GM03348 (cell line): ENCODE measurements around the gene GCLC.
"Not testable (repeated sequence)": the region's sequence is repeated elsewhere in the genome, so short reads cannot be mapped to it uniquely, and the experiment has no call there.

Source experiments
- DNase-seq: peaks from one replicate; pipeline ENCODE4 v3.0.0; 2012; ENCODE audit warnings: low spot score

GCLC gene

GRCh38 chr6:53556986-53557715 lies 12.2 kb upstream of the GCLC start:
- DNase-seq, result no peak

- not testable (repeated sequence) for DNase-seq
Observed at GRCh38 chr6:53553600-53553999, 8.7 kb upstream of the GCLC start.

DNA sequence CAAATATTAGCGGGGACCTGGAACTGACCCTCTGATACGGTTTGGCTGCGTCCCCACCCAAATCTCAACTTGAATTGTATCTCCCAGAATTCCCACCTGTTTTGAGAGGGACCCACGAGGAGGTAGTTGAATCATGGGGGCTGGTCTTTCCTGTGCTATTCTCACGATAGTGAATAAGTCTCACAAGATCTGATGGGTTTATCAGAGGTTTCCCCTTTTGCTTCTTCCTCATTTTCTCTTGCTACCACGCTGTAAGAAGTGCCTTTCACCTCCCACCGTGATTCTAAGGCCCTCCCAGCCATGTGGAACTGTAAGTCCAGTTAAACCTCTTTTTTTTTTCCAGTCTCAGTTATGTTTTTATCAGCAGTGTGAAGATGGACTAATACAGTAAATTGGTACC lies 6.8 kb upstream of the GCLC start:
- not testable (repeated sequence) for DNase-seq

DNA sequence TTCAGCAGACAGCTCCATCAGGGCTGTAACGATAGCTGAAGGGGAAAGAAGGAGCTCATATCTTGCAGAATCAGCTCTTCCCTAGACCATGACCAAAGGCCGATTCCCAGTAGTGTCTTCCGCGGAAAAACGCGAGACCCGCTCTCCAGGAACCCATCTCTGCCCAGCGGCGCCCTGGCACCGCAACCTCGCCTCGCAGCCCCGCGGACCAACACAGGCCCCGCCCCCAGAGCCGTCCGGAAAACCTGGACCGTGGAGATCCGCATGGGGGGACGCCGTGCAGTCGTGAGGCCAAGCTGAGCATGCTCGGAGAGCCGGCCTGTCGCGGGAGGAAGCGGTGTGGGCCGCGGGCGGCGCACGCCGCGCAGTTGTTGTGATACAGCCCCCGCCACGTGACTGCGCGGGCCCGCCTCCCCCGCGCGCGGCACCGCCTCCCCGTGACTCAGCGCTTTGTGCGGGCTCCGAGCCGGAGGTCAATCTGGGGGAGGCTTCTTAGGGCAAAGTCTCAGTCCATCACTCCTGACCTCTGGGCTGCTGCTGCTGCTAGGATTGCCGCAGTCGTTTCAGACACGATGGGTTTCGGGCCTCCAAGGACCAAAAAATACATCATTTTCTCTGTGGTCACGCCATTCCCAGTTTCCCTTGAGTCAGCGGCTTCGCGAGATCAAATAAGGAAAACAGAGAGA lies 3.1 kb upstream of the GCLC start:
- peak; percentile 98 for DNase-seq

DNA sequence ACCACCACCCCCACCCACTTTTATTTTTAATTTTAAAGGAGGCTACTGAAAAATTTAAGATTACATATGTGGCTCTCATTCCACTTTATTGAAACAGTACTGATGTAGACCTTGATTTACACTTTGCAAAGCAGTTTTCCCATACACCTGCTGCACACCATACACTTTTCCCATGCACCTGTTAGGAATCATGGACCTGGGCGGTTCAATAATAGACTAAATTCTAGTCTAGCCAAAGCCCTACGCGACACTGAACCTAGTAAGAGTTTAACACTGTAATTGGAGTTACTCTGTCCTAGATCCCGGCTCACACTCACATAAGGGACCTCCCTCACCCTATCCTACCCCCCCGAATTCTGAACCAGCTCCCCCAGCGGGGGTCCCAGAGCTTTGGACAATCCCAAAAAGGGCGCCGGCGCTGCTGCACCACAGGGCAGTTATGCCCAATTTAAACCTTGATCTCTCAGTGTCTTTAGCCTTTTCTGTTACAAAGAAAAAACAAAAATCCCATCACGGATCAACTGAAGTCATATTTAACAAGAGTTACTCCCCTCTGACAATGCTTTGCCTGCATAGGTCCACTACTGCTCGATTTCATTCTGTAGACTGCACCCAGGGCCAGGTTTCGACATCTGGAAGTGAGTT lies 2.4 kb upstream of the GCLC start:
- DNase-seq, result no peak

DNA sequence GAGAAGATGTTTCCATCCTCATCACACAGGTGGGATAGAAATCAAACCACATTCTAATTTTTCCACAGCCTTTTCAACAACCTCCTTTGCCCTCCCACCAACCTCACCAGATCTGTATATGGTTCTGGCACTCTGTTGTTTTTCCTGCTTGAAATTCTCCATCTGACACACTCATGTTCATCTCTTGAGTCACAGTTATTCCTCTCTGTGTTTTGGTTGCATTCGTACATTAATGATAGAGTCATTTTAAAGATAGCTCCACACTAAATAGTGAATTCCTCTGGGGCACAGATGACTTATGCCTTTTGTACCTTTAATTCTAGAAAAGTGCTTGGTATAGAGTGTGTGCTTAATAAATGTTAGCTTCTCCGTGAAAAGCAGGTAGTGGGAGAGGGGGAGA lies 1.4 kb upstream of the GCLC start:
- peak; percentile 16 for DNase-seq

DNA sequence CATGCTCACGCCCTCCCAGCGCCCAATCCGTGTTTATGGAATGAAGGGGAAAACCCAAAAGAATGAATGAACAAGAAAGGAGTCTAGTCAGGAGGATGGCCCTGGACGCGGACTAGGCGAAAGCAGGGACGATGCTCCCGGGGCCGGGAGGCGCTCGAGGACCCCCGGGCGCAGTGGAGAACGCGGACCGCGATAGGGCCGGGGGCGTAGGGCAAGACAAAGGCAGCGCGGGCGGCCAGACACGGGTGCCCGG lies 758 bp downstream of the GCLC start:
- no peak for DNase-seq

GRCh38 chr6:53543359-53544216 lies 1.3 kb downstream of the GCLC start:
- peak; percentile 11 for DNase-seq

DNA sequence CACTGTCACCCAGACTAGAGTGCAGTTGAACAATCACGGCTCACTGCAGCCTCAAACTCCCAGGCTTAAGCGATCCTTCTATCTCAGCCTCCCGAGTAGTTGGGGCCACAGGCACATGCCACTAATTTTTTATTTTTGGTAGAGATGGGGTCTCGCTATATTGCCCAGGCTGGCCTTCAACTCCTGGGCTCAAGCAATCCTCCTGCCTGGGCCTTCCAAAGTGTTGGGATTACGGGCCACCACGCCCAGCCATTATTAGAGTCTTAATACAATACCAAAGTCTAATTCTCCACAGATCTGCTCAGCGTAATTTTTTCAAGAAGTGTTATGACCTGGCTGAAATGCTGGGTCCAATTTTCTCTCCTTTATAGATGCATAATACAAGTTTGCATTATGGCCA lies 3.0 kb downstream of the GCLC start:
- no peak for DNase-seq

- no peak for DNase-seq
Observed at GRCh38 chr6:53540129-53540692, 4.7 kb downstream of the GCLC start.

GRCh38 chr6:53539561-53539960 lies 5.3 kb downstream of the GCLC start:
- DNase-seq, result no peak

DNA sequence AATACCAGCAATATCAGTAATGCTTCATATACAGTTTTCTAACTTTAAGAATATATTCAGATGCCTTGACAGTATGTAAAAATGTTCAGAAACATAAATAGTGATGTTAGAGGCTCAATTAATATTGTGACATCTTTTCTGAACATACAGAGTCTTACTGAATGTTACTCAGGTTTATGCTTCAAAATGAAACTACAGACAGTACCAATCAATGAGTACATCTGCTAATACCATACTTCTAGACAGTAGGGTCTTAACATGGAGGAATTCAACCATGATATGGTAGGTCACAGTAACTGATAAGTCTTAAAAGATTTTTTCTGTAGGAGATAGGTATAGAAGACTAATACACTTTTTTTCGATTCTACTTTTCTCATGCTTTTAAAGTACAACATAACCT lies 8.3 kb downstream of the GCLC start:
- no peak for DNase-seq

DNA sequence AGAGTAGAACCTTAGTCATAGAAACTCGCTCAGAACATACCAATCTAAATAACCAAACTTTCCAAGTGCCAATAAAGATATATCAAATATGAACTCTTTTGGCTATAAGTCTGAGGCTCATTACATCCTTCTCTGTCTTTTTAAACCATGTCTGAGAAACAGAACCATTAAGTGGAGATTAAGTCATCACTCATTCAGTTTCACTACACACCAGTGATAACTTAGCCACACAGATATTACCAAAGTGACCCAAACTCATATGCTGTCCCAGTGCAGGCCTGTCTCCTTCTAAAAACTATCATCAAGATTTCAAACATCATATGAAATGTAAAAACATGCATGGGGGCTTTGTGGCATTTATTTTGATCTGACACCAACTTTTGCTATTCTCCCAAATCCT lies 12.0 kb downstream of the GCLC start:
- DNase-seq, result no peak

GRCh38 chr6:53532061-53532797 lies 12.7 kb downstream of the GCLC start:
- no peak for DNase-seq

GRCh38 chr6:53530780-53531386 lies 14.0 kb downstream of the GCLC start:
- DNase-seq, result no peak

DNA sequence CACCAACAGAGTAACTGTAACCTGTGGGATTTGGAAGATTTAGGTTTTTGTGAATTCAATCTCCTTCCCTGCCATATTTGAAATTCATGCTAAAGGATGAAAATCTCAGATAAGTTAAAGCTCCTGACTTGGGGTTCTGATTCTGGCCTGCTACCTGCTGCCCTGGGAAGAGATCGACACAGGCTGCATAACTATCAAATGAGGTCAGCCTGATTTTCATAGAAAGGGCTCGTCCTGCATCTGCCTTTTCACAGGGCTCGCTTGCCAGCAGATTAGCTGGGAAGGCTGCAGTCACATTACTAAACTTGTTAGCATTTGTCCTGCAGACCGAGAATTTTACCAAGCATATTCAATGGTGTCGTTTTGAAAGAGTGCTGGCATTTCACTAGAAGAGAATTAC lies 14.6 kb downstream of the GCLC start:
- DNase-seq, result peak; percentile 11

- peak; percentile 23 for DNase-seq
Observed at GRCh38 chr6:53529324-53530036, 15.4 kb downstream of the GCLC start.

DNA sequence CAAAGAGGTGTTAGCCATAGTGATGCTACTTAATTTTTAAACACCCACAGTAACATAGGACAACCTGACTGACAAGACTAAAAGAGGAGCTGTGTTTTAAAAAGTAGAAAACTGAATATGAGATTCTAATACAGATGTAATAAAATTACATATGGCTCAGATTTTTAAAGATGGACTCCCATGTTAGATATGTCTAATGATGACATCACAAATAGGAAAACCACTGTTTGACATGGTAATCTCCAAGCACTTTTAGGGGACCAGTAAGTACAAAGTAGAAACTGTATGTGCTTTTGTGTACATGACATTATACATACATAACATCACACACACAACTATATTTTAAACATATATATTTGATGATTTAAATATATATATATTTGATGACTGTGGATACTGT lies 16.8 kb downstream of the GCLC start:
- no peak for DNase-seq

GRCh38 chr6:53527249-53527765 lies 17.6 kb downstream of the GCLC start:
- DNase-seq, result no peak

DNA sequence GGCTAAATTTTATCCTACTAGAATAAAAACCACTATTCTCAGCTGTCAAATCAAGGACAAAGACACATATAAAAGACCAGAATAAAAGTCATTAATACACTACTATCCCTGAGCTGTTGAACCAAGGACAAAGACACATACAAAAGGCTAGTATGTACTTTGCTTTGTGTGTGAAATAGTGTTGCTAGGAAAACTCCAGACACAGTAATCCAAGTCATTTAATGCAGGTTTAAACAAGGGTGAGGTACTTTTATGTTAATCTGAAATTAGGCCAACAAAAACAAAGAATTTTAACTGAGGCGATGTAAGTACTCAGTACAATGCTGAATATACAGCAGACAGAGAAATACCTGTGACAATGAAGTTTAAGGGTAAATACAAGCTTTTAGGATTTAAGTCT lies 18.9 kb downstream of the GCLC start:
- DNase-seq, result no peak
